Effector CD8-positive, alpha-beta T cell (primary cell): ENCODE results near the gene KSR2.

Experiments
- DNase-seq: peaks from one replicate; lab custom pipeline; 2025; lab: John Stamatoyannopoulos, UW

KSR2 gene

GRCh38 chr12:117497407-117497806 lies 471.4 kb downstream of the KSR2 start:
- DNase-seq: no peak

GRCh38 chr12:117494833-117495655 lies 473.7 kb downstream of the KSR2 start:
- no peak for DNase-seq

GRCh38 chr12:117491711-117492110 lies 477.1 kb downstream of the KSR2 start:
- DNase-seq: no peak

- no peak for DNase-seq
Measured at GRCh38 chr12:117490130-117490529, 478.7 kb downstream of the KSR2 start.

GRCh38 chr12:117489671-117490070 lies 479.1 kb downstream of the KSR2 start:
- DNase-seq: no peak

GRCh38 chr12:117486840-117487659 lies 481.7 kb downstream of the KSR2 start:
- DNase-seq: no peak

GRCh38 chr12:117485984-117486839 lies 482.6 kb downstream of the KSR2 start:
- no peak for DNase-seq

- no peak for DNase-seq
Measured at GRCh38 chr12:117484901-117485300, 483.9 kb downstream of the KSR2 start.

GRCh38 chr12:117483501-117483900 lies 485.3 kb downstream of the KSR2 start:
- DNase-seq: no peak

- DNase-seq: no peak
Measured at GRCh38 chr12:117481470-117481869, 487.3 kb downstream of the KSR2 start.

GRCh38 chr12:117476341-117476740 lies 492.4 kb downstream of the KSR2 start:
- DNase-seq: no peak

GRCh38 chr12:117473856-117474255 lies 494.9 kb downstream of the KSR2 start:
- no peak for DNase-seq

GRCh38 chr12:117472983-117473382 lies 495.8 kb downstream of the KSR2 start:
- no peak for DNase-seq

- DNase-seq: no peak
Measured at GRCh38 chr12:117470804-117471203, 498.0 kb downstream of the KSR2 start.

- DNase-seq: no peak
Measured at GRCh38 chr12:117469883-117470483, 498.8 kb downstream of the KSR2 start.

GRCh38 chr12:117468016-117468415 lies 500.8 kb downstream of the KSR2 start:
- DNase-seq: no peak

GRCh38 chr12:117467588-117467987 lies 501.2 kb downstream of the KSR2 start:
- no peak for DNase-seq

- DNase-seq: no peak
Measured at GRCh38 chr12:117466677-117467362, 502.0 kb downstream of the KSR2 start.

- no peak for DNase-seq
Measured at GRCh38 chr12:117461732-117462131, 507.1 kb downstream of the KSR2 start.

GRCh38 chr12:117459229-117459628 lies 509.6 kb downstream of the KSR2 start:
- no peak for DNase-seq

- no peak for DNase-seq
Measured at GRCh38 chr12:117457189-117457588, 511.6 kb downstream of the KSR2 start.
